LoVo (cell line): ENCODE data around the gene SLC39A7.

Experiments
- DNase-seq: peaks from one replicate; pipeline ENCODE4 v3.0.0-alpha.2; 2016; ENCODE audit warnings: low spot score

The SLC39A7 gene

DNA sequence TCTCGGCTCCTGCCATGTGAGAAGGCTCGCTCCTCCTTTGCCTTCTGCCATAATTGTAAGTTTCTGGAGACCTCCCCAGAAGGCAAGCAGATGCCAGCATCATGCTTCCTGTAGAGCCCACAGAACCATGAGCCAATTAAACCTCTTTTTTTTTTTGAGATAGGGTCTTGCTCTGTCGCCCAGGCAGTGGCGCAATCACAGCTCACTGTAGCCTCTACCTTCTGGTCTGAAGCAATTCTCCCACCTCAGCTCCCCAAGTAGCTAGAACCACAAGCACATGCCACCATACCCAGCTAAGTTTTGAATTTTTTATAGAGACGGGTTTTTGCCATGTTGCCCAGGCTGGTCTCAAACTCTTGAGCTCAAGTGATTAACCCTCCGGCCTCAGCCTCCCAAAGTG lies 36.2 kb downstream of the SLC39A7 start:
- no peak for DNase-seq

DNA sequence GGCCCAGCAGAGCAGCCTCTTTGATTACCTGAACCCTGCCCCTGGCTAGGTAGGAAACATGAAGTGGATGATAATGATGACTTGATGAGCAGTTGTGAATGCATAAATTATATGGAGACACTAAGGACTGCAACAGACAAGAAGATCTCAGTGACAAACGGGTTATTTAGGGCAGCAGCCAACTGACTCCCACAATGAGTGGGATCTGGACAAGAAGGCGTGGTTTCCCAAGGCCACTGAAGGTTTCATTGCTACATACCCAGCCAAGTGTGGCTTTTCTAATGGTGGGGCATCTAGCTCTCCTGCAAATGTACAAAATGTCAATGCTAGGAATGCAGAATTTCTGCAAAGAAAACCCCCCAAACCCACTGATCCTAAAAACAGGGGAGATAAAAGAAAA lies 37.1 kb downstream of the SLC39A7 start:
- no peak for DNase-seq

DNA sequence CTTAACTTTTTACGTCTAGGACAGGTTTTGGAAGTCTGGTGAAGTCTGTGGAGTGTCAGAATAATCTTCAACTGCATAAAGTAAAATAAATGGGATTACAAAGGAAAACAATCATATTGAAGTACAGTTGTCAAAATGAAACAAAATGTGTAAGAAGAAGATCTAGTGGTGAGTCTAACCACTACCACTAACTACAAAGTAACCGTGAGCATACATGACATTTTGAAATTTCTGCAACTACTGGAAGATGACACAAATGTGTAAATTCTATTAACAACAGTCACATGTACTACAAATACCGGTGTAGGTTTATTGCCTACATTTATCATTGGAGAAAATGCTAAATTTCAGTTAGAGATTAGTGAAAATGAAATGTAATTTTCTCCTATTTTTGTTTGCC lies 41.3 kb downstream of the SLC39A7 start:
- DNase-seq = no peak

DNA sequence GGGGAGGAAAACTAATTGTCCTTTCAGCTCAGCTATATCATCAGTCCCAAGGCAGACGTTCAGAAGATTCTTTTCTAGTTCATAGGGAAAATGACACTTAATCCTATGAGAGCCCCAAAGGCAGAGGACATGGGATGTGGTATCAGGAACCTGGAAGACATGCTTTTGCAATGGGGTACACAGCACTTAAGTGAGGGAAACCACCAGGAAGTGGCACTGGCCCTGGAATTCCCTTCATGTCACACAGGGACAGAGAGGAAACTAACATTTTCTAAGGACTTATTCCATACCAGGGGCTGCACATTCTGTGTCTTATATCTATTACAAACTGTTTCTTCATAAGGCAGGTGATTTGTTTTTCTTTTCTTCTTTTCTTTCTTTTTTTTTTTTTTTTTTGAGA lies 42.8 kb downstream of the SLC39A7 start:
- DNase-seq = no peak

DNA sequence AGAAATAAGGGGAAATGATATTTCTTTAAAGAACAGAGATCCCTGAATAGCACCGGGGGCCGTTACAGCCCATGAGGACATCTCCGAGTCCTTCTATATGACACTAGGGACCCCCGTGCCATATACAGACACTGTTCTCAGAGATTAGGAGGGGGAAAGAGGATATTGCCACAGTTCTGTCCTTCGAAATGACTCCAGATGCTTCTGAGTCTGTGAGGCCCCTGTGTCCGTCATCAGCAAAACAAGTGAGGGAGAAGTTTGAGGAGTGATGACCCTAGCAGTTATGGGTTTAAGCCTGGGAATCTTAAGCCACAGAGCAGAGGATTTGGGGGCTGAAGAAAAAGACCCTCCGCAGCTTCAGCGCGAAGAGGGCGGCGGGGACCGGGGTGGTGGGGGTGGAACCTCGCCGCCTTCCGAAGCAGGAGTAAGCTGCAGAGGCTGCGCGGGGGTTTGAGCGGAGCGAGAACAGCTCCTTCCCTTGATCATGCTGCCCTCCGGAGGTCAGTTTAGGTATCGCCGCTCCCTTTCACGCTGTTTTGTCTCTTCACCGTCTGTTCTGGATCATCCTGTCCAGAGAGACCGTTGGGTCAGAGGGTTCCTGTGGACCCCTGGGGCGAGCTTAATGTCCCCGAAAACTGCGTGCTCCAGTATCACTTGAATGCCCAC lies 47.4 kb downstream of the SLC39A7 start:
- DNase-seq = peak; percentile 83

DNA sequence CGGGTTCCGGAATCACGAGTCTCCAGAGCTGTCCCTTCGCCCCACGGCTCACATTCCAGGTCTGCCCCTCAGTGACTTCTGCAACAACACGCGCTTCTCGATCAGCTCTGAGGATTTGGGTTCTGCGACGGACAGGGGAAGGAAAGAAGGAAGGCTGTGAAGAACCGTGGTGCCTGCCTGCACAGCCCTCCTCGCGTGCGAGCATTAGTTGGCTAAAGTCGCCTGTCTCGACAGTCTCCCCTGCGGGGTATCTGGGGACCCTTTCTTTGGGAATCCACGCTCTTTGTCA lies 47.9 kb downstream of the SLC39A7 start:
- DNase-seq = no peak

DNA sequence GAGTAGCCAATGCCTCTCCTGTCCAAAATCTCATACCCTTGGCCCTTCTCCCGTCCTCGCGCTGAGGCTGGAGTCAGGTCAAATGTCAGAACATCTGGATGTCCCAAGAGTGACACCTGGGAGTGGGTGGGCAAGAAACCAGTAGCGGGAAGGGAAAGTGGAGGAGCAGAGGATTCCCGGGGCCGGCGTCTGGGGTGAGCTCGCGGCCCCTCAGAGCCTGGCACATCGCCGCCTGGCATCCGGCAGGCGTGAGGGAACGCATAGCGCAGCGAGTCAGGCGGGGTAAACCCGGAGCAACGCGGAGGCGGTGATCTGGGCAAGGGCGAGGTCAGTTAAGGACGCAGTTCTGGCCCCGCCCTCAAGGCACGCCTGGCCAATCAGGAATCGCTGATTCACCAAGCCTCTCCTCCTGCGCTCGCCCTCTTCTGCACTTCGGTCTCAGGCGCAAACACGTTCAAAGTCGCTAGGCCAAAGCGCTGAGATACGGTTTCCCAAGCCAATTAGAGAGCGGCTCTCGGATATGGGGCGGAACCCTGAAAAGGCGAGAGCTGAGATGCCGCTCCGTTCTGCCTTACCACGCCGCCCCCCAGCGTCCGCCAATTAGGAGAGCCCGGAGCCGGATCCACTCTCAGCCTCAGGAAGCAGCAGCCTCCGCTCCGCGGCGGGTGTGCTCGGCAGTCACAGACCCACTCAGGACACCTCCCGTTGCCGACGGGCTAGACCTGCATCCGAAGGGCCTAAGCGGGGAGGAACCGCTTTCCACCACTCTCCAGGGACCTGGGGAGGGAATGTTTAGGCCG lies 48.5 kb downstream of the SLC39A7 start:
- peak; percentile 99 for DNase-seq

DNA sequence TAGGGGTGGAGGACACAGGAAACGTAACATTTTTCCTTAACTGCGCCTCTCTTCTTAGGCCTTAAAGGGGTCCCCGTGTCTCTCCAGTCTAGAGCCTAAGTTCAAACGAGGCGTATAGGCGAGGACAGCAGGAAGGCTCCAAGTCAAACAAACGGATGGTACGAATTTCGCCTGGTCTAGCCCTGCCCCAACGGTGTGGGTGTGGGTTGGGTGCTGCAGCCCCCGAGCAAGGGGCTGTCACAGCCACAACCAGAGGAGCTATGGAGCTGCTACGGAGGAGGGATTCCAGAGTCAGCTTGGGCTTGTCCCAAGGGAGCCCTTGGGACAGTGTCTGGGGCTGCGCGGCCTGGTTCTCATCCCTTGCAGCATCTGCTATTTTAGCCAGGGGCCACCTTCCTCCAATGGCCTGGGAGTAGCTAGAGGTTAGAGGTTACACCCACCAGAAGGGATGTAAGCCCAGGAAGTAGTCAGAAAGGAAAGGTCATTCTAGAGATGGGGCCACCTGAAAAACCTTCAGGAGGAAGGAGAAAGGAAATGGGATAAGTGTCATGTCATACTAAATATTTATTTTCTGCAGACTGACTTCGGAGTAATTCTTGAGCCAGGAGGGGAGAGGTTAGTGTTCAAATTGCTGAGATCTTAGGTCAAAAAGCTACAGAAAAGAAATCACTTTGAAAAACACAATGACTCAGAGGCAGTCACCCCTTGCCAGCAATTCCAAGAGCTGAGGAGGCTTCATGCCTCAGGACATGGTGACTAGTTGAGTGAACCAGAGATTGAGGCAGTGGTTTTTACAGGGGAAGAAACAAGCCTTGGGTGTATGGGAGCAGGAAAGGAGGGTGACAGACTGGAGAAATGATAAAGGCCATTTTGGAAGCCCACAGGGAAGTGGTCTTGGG lies 49.3 kb downstream of the SLC39A7 start:
- no peak for DNase-seq

DNA sequence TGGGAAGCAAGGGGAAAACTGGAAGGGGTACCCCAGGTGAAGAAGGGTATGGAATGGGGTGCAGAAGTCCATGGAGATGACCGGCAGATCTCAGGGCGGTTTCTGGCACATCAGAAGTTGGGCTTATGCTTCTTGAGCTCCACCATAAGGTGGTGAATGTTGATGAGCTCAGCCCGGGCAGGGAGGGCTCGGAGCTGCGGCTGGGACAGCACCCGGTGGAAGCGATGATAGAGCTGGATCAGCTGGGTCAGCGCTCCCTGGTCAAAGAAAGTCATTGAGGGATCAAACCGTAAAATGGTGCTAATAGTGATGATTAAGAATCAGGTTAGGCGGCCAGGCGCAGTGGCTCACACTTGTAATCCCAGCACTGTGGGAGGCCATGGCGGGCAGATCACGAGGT lies 50.1 kb downstream of the SLC39A7 start:
- no peak for DNase-seq

DNA sequence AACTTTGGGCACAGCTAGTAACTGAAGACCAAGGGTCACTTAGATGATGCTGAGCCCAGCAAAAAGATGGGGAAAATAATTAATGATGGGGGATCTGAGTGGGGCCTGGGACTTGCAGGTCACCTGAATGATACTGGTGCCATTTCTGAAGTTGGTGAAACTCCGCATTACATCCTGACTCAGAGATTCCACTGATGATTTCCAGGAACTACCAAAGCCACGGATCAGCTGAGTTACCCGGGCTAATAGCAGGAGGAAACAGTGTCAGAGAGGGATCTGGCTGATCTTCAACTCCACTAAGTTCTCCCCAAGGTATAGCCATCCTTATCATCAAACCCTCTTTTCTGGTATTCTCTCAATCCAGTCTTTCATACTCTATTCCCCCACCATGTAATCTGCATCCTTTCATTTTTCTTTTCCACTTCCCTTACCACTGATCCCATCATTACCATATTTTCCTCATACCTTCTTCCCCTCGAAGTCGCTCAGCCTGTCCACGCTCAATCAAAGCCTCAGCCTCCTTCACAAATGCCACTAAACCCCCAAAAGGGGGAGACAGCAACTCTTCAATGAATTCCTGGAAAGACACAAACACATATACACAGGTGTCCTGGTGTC lies 50.8 kb downstream of the SLC39A7 start:
- DNase-seq = no peak

DNA sequence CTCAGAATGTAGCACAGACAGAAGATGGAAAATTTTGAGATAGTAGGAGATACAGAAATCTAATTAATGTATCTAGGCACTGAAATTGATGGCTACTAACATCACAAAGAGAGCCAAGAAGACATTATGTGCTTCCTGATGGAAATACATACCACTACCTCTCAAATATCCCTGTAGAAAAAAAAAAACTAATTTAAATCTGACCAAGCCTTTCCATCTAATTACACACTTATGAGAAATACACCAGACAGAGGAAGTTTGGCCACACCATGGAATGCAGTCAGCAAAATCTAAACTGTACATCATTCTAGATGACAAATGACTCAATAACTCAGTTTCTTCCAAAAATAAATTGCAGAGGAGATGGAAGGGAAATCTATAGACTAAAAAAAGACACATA lies 52.1 kb downstream of the SLC39A7 start:
- DNase-seq = no peak
